SK-N-SH (cell line): ENCODE results near the gene MGLL.

Experiments used
- EP300 ChIP-seq, 2 experiments: IDR thresholded peaks; 2 replicates each; pipeline versions ENCODE4 v1.4.0 to v1.6.1; 2012; ENCODE audit warnings: borderline replicate concordance in 1 of 2, low read depth in 1 of 2, low read length in 1 of 2
- NFIC ChIP-seq: IDR thresholded peaks from 2 replicates; pipeline ENCODE4 v1.4.0; 2012; ENCODE audit warnings: borderline replicate concordance
- POLR2AphosphoS5 ChIP-seq: IDR thresholded peaks from 2 replicates; pipeline ENCODE4 v1.6.1; 2012; ENCODE audit warnings: low read depth, low read length
- RCOR1 ChIP-seq: fragments of 150-350 bp; IDR thresholded peaks from 2 replicates; pipeline ENCODE4 v1.6.1; 2017; ENCODE audit warnings: antibody characterized with exemption, low read length
- TAF1 ChIP-seq: IDR thresholded peaks from 2 replicates; pipeline ENCODE4 v1.6.1; 2012; ENCODE audit warnings: low read depth, mild to moderate bottlenecking, low read length, moderate library complexity, borderline replicate concordance
- TF ChIP-seq, protein P1 (sequence below): fragments of 200-600 bp; sonication (generic); IDR thresholded peaks from 2 replicates; pipeline ENCODE4 v1.6.1; 2017; ENCODE audit warnings: antibody characterized with exemption, mild to moderate bottlenecking, moderate library complexity

GRCh38 chr3:127663151-127663550, 159.2 kb downstream of the MGLL start:
- no peak for TF ChIP-seq NFIC
- TF ChIP-seq, protein P1, sequence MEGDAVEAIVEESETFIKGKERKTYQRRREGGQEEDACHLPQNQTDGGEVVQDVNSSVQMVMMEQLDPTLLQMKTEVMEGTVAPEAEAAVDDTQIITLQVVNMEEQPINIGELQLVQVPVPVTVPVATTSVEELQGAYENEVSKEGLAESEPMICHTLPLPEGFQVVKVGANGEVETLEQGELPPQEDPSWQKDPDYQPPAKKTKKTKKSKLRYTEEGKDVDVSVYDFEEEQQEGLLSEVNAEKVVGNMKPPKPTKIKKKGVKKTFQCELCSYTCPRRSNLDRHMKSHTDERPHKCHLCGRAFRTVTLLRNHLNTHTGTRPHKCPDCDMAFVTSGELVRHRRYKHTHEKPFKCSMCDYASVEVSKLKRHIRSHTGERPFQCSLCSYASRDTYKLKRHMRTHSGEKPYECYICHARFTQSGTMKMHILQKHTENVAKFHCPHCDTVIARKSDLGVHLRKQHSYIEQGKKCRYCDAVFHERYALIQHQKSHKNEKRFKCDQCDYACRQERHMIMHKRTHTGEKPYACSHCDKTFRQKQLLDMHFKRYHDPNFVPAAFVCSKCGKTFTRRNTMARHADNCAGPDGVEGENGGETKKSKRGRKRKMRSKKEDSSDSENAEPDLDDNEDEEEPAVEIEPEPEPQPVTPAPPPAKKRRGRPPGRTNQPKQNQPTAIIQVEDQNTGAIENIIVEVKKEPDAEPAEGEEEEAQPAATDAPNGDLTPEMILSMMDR, result no peak
- no peak for TF ChIP-seq EP300 (IDR thresholded peaks at IDR 0.05; ENCODE audit: borderline replicate concordance in 1 of 2, low read depth in 1 of 2, low read length in 1 of 2)
- TF ChIP-seq RCOR1, result no peak
- TF ChIP-seq POLR2AphosphoS5, result no peak
- no peak for TF ChIP-seq TAF1
